A549 (cell line): ENCODE measurements around the gene C1R. TPM values are rescaled to one million over a fixed set of nuclear protein-coding genes. Genes with fewer than 3 reads are reported as not detected.
A peak's percentile ranks its signal among the peaks of the same experiment; 100 is the strongest.

Experiments
- ATAC-seq, 2 experiments: fragments of 200-7000 bp in 1 of 2; fragments of >200 bp in 1 of 2; cut with Nextera tagmentation in 1 of 2; cut with Tn5 transposase in 1 of 2; 3 replicates each; pipeline versions ENCODE4 v1.8.0 to v1.9.1; 2018 to 2020; ENCODE audit warnings: mild to moderate bottlenecking in 1 of 2, moderate library complexity in 1 of 2
- CTCF ChIA-PET: fragments of 300-600 bp; sonication (Branson Sonifier 250); formaldehyde crosslinking; extraction: SDS; loops from one replicate; lab custom pipeline; 2021; ENCODE audit warnings: antibody characterized with exemption, inconsistent platforms; lab: Yijun Ruan, JAX
- POLR2A ChIA-PET: fragments of 350-600 bp; formaldehyde crosslinking; extraction: SDS; loops from one replicate; lab custom pipeline; 2021; ENCODE audit warnings: antibody characterized with exemption, inconsistent platforms; lab: Yijun Ruan, JAX
- DNase-seq, 2 experiments: peaks; one replicate each; pipeline versions ENCODE4 v3.0.0 to v3.0.0-alpha.2; 2011 to 2016; ENCODE audit warnings: low read depth in 1 of 2, low spot score in 1 of 2
- FAIRE-seq: peaks from 2 replicates; lab custom pipeline; 2011; peaks lifted over from hg19 to GRCh38; lab: Jason Lieb, UNC
- H3K27ac ChIP-seq, 2 experiments: fragments of >200 bp; sonication (Bioruptor Twin); formaldehyde crosslinking; 3 replicates each; pipeline ENCODE4 v1.5.1; 2016 to 2017
- H3K4me1 ChIP-seq: fragments of >200 bp; sonication (Bioruptor Twin); formaldehyde crosslinking; 3 replicates; pipeline ENCODE4 v1.6.1; 2016
- H3K4me2 ChIP-seq: fragments of >200 bp; sonication (Bioruptor Twin); formaldehyde crosslinking; 3 replicates; pipeline ENCODE4 v1.6.1; 2016
- H3K4me3 ChIP-seq: fragments of >200 bp; sonication (Bioruptor Twin); formaldehyde crosslinking; 3 replicates; pipeline ENCODE4 v1.5.1; 2016
- H3K9me3 ChIP-seq: fragments of >200 bp; sonication (Bioruptor Twin); formaldehyde crosslinking; 3 replicates; pipeline ENCODE4 v1.6.1; 2016
- ATOH8 ChIP-seq: fragments of 250-450 bp; sonication (Bioruptor Pico); IDR thresholded peaks from 2 replicates; pipeline ENCODE4 v1.5.0; 2020; ENCODE audit warnings: low read depth, mild to moderate bottlenecking, moderate library complexity
- BCL3 ChIP-seq: fragments of >200 bp; sonication (Bioruptor Twin); formaldehyde crosslinking; IDR thresholded peaks from 3 replicates; pipeline ENCODE4 v1.6.1; 2016
- BHLHE40 ChIP-seq: IDR thresholded peaks from 2 replicates; pipeline ENCODE4 v1.6.1; 2012; ENCODE audit warnings: low read depth, low read length, inconsistent platforms
- CBX8 ChIP-seq: fragments of 200-600 bp; sonication (generic); IDR thresholded peaks from 2 replicates; pipeline ENCODE4 v1.6.1; 2016
- CHD2 ChIP-seq: fragments of 150-350 bp; IDR thresholded peaks from 2 replicates; pipeline ENCODE4 v1.6.1; 2014; ENCODE audit warnings: low read length; ENCODE audit not compliant: partially characterized antibody
- CHD4 ChIP-seq: fragments of 200-600 bp; sonication (generic); IDR thresholded peaks from 2 replicates; pipeline ENCODE4 v1.6.1; 2016; ENCODE audit warnings: antibody characterized with exemption, mild to moderate bottlenecking, borderline replicate concordance
- CTCF ChIP-seq: fragments of >200 bp; sonication (Bioruptor Twin); formaldehyde crosslinking; IDR thresholded peaks from 3 replicates; pipeline ENCODE4 v1.5.1; 2016
- FOSL2 ChIP-seq, 2 experiments: fragments of 450-650 bp in 1 of 2; fragments of >200 bp in 1 of 2; sonication (Bioruptor Twin) in 1 of 2; formaldehyde crosslinking; IDR thresholded peaks; 2 replicates each; pipeline versions ENCODE4 v1.5.0 to v1.6.1; 2016 to 2020; ENCODE audit warnings: mild to moderate bottlenecking in 1 of 2, moderate library complexity in 1 of 2
- FOXS1 ChIP-seq: fragments of 250-450 bp; sonication (Bioruptor Pico); IDR thresholded peaks from 2 replicates; pipeline ENCODE4 v1.5.0; 2020; ENCODE audit warnings: mild to moderate bottlenecking, moderate library complexity
- GATA3 ChIP-seq: IDR thresholded peaks from 2 replicates; pipeline ENCODE4 v1.6.1; 2012; ENCODE audit warnings: borderline replicate concordance
- HDAC2 ChIP-seq: fragments of 200-600 bp; sonication (generic); IDR thresholded peaks from 2 replicates; pipeline ENCODE4 v1.6.1; 2016
- HOXB13 ChIP-seq: fragments of 250-450 bp; sonication (Bioruptor Pico); IDR thresholded peaks from 2 replicates; pipeline ENCODE4 v1.5.0; 2020; ENCODE audit warnings: low read depth, mild to moderate bottlenecking, moderate library complexity
- JUN ChIP-seq, 2 experiments: fragments of >200 bp; sonication (Bioruptor Twin); formaldehyde crosslinking; IDR thresholded peaks; 2 replicates in 1 of 2; 3 replicates in 1 of 2; pipeline ENCODE4 v1.6.1; 2016 to 2017
- JUNB ChIP-seq: fragments of >200 bp; sonication (Bioruptor Twin); formaldehyde crosslinking; IDR thresholded peaks from 2 replicates; pipeline ENCODE4 v1.6.1; 2016
- KDM1A ChIP-seq: fragments of 200-600 bp; sonication (generic); IDR thresholded peaks from 2 replicates; pipeline ENCODE4 v1.6.1; 2016; ENCODE audit warnings: low read depth, mild to moderate bottlenecking
- NR3C1 ChIP-seq: fragments of >200 bp; sonication (Bioruptor Twin); formaldehyde crosslinking; IDR thresholded peaks from 3 replicates; pipeline ENCODE4 v1.6.1; 2017
- RAD21 ChIP-seq, 2 experiments: fragments of >200 bp in 1 of 2; sonication (Bioruptor Twin) in 1 of 2; formaldehyde crosslinking in 1 of 2; IDR thresholded peaks in 1 of 2; conservative IDR thresholded peaks in 1 of 2; 2 replicates in 1 of 2; 3 replicates in 1 of 2; pipeline ENCODE4 v1.6.1; 2012 to 2018; ENCODE audit warnings: inconsistent platforms in 1 of 2
- RFX5 ChIP-seq: fragments of 450-650 bp; IDR thresholded peaks from 2 replicates; pipeline ENCODE4 v1.7.1; 2014; ENCODE audit warnings: antibody characterized with exemption, mild to moderate bottlenecking, moderate library complexity
- RNF2 ChIP-seq: fragments of 200-600 bp; sonication (generic); IDR thresholded peaks from 2 replicates; pipeline ENCODE4 v1.6.1; 2016; ENCODE audit warnings: low read depth, mild to moderate bottlenecking, antibody characterized with exemption, moderate library complexity, borderline replicate concordance
- SMC3 ChIP-seq: fragments of >200 bp; sonication (Bioruptor Twin); formaldehyde crosslinking; IDR thresholded peaks from 3 replicates; pipeline ENCODE4 v1.6.1; 2018; ENCODE audit warnings: inconsistent platforms
- TFCP2L1 ChIP-seq: fragments of 250-450 bp; sonication (Bioruptor Pico); IDR thresholded peaks from 2 replicates; pipeline ENCODE4 v1.5.0; 2021; ENCODE audit warnings: mild to moderate bottlenecking
- ZC3H11A ChIP-seq: fragments of 450-650 bp; IDR thresholded peaks from 2 replicates; pipeline ENCODE4 v1.6.1; 2014; ENCODE audit warnings: antibody characterized with exemption, mild to moderate bottlenecking
- WGBS: methylation state at CpG from one replicate; pipeline ENCODE4 v1.1.6; 2017; ENCODE audit errors: missing lambda C conversion rate; 5-methylcytosine and 5-hydroxymethylcytosine counted together
- polyA plus RNA-seq, 4 experiments: library from polyadenylated mRNA; depleted of rRNA in 3 of 4; stranded (reverse); fragments of >200 nt; fragmentation: RNase III in 1 of 4; extraction: RNeasy Plus Mini Kit Qiagen cat#74134 plus additional on column Dnase treatment in 1 of 4; gene quantifications; 2 replicates in 3 of 4; 3 replicates in 1 of 4; pipeline ENCODE4 v1.2.3, GENCODE V29; 2011 to 2017
- TF ChIP-seq, protein P1 (sequence below): fragments of 450-650 bp; IDR thresholded peaks from 2 replicates; pipeline ENCODE4 v1.6.1; 2014; ENCODE audit warnings: antibody characterized with exemption
- TF ChIP-seq, protein P2 (sequence below): fragments of >200 bp; sonication (Bioruptor Twin); formaldehyde crosslinking; IDR thresholded peaks from 2 replicates; pipeline ENCODE4 v1.6.1; 2016

Gene C1R
- polyA plus RNA-seq, 2 of the 4 experiments (the other 2 are of a cell fraction): 31.4 to 36.0 TPM

- Histone ChIP-seq H3K4me3 (no peak overlapping the region), H3K9me3 (no peaks in the 10 kb centered on the region), H3K4me1 (no peaks in the 10 kb centered on the region), H3K4me2 (no peak overlapping the region)
- POLR2A ChIA-PET: no interaction called here
- FAIRE-seq: no peak
- CTCF ChIA-PET: interaction anchor here (0.6 to 16.5 kb wide), 7 partner anchors 4 to 427 kb away, joined by 3 to 309 read pairs (median 9); partner anchors contain the start of genes C1R, C1RL and C1S
- no peak for ATAC-seq
- 82% methylated on average over 6 of the region's 6 CpGs for WGBS
- DNase-seq: no peak
- TF ChIP-seq CHD2 (no peak), CHD4 (no peak), KDM1A (no peak), JUN (IDR thresholded peaks at IDR 0.05) (no peak), NR3C1 (no peak), FOXS1 (CRISPR knock-in tag) (no peak), FOSL2 (IDR thresholded peaks at IDR 0.05) (no peak), FOSL2 (CRISPR knock-in tag; IDR thresholded peaks at IDR 0.05) (no peak), BHLHE40 (no peak), BCL3 (no peak), JUNB (no peak), HOXB13 (CRISPR knock-in tag) (no peak), TFCP2L1 (CRISPR knock-in tag) (no peak), ATOH8 (no peak), RAD21 (conservative IDR thresholded peaks at IDR 0.05 in 1 of 2, IDR thresholded peaks at IDR 0.05 in 1 of 2) (no peak), HDAC2 (no peak), SMC3 (no peak)
- TF ChIP-seq, protein P1, sequence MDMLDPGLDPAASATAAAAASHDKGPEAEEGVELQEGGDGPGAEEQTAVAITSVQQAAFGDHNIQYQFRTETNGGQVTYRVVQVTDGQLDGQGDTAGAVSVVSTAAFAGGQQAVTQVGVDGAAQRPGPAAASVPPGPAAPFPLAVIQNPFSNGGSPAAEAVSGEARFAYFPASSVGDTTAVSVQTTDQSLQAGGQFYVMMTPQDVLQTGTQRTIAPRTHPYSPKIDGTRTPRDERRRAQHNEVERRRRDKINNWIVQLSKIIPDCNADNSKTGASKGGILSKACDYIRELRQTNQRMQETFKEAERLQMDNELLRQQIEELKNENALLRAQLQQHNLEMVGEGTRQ: no peak
- TF ChIP-seq, all 56 proteins: peak for 0
- H3K27ac ChIP-seq: no peak overlapping the region
Observed at GRCh38 chr12:7069386-7069785, 22.9 kb downstream of the C1R start.

DNA sequence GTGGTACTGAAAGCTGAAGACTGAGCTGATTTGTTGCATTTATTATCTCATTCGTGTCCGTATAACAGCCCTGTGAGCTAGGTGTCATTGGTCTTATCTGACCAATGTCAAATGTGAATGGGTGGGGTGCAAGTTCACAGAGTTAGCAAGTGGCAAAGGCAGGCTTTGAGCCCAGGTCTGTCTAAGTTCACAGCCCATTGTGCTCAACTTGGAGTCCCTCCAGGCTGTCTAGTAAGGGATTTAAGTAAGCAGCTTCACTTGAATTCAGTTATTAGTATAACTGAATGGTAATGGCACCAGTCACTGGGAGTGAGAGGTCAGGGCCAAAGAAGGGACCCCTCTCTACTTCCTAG, 23.3 kb downstream of the C1R start:
- CTCF ChIA-PET: interaction anchor here (1.9 to 16.5 kb wide), 5 partner anchors 4 to 42 kb away, joined by 5 to 309 read pairs (median 150); partner anchors contain the start of genes C1R, C1RL and C1S
- TF ChIP-seq RNF2 (no peak), GATA3 (no peak)
- H3K4me1 ChIP-seq: no peaks in the 10 kb centered on the region
- ATAC-seq (no peak), FAIRE-seq (no peak), DNase-seq (no peak)
- H3K27ac ChIP-seq: no peak overlapping the region
- H3K4me3 ChIP-seq: no peak overlapping the region
- WGBS: 78% methylated on average over 2 of the region's 2 CpGs
- H3K9me3 ChIP-seq: no peaks in the 10 kb centered on the region
- POLR2A ChIA-PET: no interaction called here
- no peak overlapping the region for H3K4me2 ChIP-seq

- ATAC-seq: peak in 1 of 2 experiments; percentile 20; a peak in 2 of 6 replicates
- CTCF ChIA-PET: interaction anchor here (1.3 to 16.5 kb wide), 6 partner anchors 3 to 42 kb away, joined by 5 to 309 read pairs (median 80); partner anchors contain the start of genes C1R, C1RL and C1S
- 81% methylated on average over 11 of the region's 11 CpGs for WGBS
- no peak for TF ChIP-seq HOXB13 (CRISPR knock-in tag)
- no peak for TF ChIP-seq JUN (IDR thresholded peaks at IDR 0.05)
- TF ChIP-seq CTCF: no peak
- TF ChIP-seq CHD2: no peak
- no peak for TF ChIP-seq NR3C1
- TF ChIP-seq, protein P1: no peak
- TF ChIP-seq RNF2: no peak
- TF ChIP-seq SMC3: no peak
- no peak for TF ChIP-seq ZC3H11A
- no peak for TF ChIP-seq RFX5
- TF ChIP-seq, protein P2, sequence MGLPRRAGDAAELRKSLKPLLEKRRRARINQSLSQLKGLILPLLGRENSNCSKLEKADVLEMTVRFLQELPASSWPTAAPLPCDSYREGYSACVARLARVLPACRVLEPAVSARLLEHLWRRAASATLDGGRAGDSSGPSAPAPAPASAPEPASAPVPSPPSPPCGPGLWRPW: no peak
- no peak for TF ChIP-seq CBX8
- no peak for DNase-seq
- FAIRE-seq: no peak
- Histone ChIP-seq H3K27ac (no peak overlapping the region), H3K4me2 (no peak overlapping the region), H3K9me3 (no peaks in the 10 kb centered on the region), H3K4me1 (no peaks in the 10 kb centered on the region), H3K4me3 (no peak overlapping the region)
- POLR2A ChIA-PET: no interaction called here
Observed at GRCh38 chr12:7068240-7068993, 23.8 kb downstream of the C1R start.
